A549 (cell line): ENCODE data around the gene ADAMTS1.

ENCODE experiments used
- BHLHE40 ChIP-seq: IDR thresholded peaks from 2 replicates; pipeline ENCODE4 v1.6.1; 2012; ENCODE audit warnings: low read depth, low read length, inconsistent platforms
- CHD2 ChIP-seq: fragments of 150-350 bp; IDR thresholded peaks from 2 replicates; pipeline ENCODE4 v1.6.1; 2014; ENCODE audit warnings: low read length; ENCODE audit not compliant: partially characterized antibody
- CHD4 ChIP-seq: fragments of 200-600 bp; sonication (generic); IDR thresholded peaks from 2 replicates; pipeline ENCODE4 v1.6.1; 2016; ENCODE audit warnings: antibody characterized with exemption, mild to moderate bottlenecking, borderline replicate concordance
- HOXA7 ChIP-seq: fragments of 250-450 bp; sonication (Bioruptor Pico); IDR thresholded peaks from 2 replicates; pipeline ENCODE4 v1.5.0; 2020; ENCODE audit warnings: mild to moderate bottlenecking, moderate library complexity
- JUN ChIP-seq, 2 experiments: fragments of >200 bp; sonication (Bioruptor Twin); formaldehyde crosslinking; IDR thresholded peaks; 2 replicates in 1 of 2; 3 replicates in 1 of 2; pipeline ENCODE4 v1.6.1; 2016 to 2017
- KDM5A ChIP-seq: fragments of 200-600 bp; sonication (generic); IDR thresholded peaks from 2 replicates; pipeline ENCODE4 v1.6.1; 2016; ENCODE audit warnings: antibody characterized with exemption, mild to moderate bottlenecking
- MAFK ChIP-seq: fragments of 450-650 bp; IDR thresholded peaks from 2 replicates; pipeline ENCODE4 v1.6.1; 2014; ENCODE audit not compliant: partially characterized antibody
- MYC ChIP-seq: IDR thresholded peaks from 2 replicates; pipeline ENCODE4 v1.6.1; 2012; ENCODE audit warnings: mild to moderate bottlenecking, inconsistent platforms, low read length, improper control_type of control experiment, borderline replicate concordance
- NR3C1 ChIP-seq: fragments of >200 bp; sonication (Bioruptor Twin); formaldehyde crosslinking; IDR thresholded peaks from 3 replicates; pipeline ENCODE4 v1.6.1; 2017
- POLR2A ChIP-seq: IDR thresholded peaks from 2 replicates; pipeline ENCODE4 v1.6.1; 2012; ENCODE audit warnings: mild to moderate bottlenecking, low read length
- RAD21 ChIP-seq, 2 experiments: fragments of >200 bp in 1 of 2; sonication (Bioruptor Twin) in 1 of 2; formaldehyde crosslinking in 1 of 2; IDR thresholded peaks in 1 of 2; conservative IDR thresholded peaks in 1 of 2; 2 replicates in 1 of 2; 3 replicates in 1 of 2; pipeline ENCODE4 v1.6.1; 2012 to 2018; ENCODE audit warnings: inconsistent platforms in 1 of 2
- SMC3 ChIP-seq: fragments of >200 bp; sonication (Bioruptor Twin); formaldehyde crosslinking; IDR thresholded peaks from 3 replicates; pipeline ENCODE4 v1.6.1; 2018; ENCODE audit warnings: inconsistent platforms
- TF ChIP-seq, protein P1 (sequence below): fragments of >200 bp; sonication (Bioruptor Twin); formaldehyde crosslinking; IDR thresholded peaks from 3 replicates; pipeline ENCODE4 v1.5.1; 2016
- TF ChIP-seq, protein P2 (sequence below): fragments of 150-350 bp; IDR thresholded peaks from 2 replicates; pipeline ENCODE4 v1.6.1; 2014; ENCODE audit warnings: low read depth, mild to moderate bottlenecking, low read length

GRCh38 chr21:26877018-26877417 is 31.8 kb upstream of the ADAMTS1 start:
- TF ChIP-seq SMC3 (no peak), POLR2A (no peak), RAD21 (conservative IDR thresholded peaks at IDR 0.05 in 1 of 2, IDR thresholded peaks at IDR 0.05 in 1 of 2) (no peak), JUN (IDR thresholded peaks at IDR 0.05) (no peak), CHD4 (no peak), MYC (no peak), CHD2 (no peak), HOXA7 (CRISPR knock-in tag) (no peak), NR3C1 (no peak), BHLHE40 (no peak), MAFK (no peak), KDM5A (no peak)
- TF ChIP-seq, protein P1, sequence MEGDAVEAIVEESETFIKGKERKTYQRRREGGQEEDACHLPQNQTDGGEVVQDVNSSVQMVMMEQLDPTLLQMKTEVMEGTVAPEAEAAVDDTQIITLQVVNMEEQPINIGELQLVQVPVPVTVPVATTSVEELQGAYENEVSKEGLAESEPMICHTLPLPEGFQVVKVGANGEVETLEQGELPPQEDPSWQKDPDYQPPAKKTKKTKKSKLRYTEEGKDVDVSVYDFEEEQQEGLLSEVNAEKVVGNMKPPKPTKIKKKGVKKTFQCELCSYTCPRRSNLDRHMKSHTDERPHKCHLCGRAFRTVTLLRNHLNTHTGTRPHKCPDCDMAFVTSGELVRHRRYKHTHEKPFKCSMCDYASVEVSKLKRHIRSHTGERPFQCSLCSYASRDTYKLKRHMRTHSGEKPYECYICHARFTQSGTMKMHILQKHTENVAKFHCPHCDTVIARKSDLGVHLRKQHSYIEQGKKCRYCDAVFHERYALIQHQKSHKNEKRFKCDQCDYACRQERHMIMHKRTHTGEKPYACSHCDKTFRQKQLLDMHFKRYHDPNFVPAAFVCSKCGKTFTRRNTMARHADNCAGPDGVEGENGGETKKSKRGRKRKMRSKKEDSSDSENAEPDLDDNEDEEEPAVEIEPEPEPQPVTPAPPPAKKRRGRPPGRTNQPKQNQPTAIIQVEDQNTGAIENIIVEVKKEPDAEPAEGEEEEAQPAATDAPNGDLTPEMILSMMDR: no peak
- TF ChIP-seq, protein P2, sequence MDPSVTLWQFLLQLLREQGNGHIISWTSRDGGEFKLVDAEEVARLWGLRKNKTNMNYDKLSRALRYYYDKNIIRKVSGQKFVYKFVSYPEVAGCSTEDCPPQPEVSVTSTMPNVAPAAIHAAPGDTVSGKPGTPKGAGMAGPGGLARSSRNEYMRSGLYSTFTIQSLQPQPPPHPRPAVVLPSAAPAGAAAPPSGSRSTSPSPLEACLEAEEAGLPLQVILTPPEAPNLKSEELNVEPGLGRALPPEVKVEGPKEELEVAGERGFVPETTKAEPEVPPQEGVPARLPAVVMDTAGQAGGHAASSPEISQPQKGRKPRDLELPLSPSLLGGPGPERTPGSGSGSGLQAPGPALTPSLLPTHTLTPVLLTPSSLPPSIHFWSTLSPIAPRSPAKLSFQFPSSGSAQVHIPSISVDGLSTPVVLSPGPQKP: no peak
